PC-9 (cell line): ENCODE results near the gene SLC6A9.

ENCODE experiments used
- CTCF ChIP-seq: fragments of 200-600 bp; sonication (generic); conservative IDR thresholded peaks from 2 replicates; pipeline ENCODE4 v1.6.1; 2017; ENCODE audit warnings: mixed run types, antibody characterized with exemption, mild to moderate bottlenecking, moderate library complexity
- EZH2 ChIP-seq: fragments of 200-600 bp; sonication (generic); IDR thresholded peaks from 2 replicates; pipeline ENCODE4 v1.8.0; 2017; ENCODE audit warnings: antibody characterized with exemption, low read depth

GRCh38 chr1:43979261-43979527, 52.1 kb downstream of the SLC6A9 start:
- no peak for TF ChIP-seq CTCF
- no peak for TF ChIP-seq EZH2
